CMK (cell line): ENCODE results near the gene WDR90.
"Not testable (repeated sequence)": the region's sequence is repeated elsewhere in the genome, so short reads cannot be mapped to it uniquely, and the experiment has no call there.

Source experiments
- DNase-seq: peaks from one replicate; pipeline ENCODE4 v3.0.0-alpha.2; 2010; ENCODE audit warnings: low read depth

WDR90 gene

DNA sequence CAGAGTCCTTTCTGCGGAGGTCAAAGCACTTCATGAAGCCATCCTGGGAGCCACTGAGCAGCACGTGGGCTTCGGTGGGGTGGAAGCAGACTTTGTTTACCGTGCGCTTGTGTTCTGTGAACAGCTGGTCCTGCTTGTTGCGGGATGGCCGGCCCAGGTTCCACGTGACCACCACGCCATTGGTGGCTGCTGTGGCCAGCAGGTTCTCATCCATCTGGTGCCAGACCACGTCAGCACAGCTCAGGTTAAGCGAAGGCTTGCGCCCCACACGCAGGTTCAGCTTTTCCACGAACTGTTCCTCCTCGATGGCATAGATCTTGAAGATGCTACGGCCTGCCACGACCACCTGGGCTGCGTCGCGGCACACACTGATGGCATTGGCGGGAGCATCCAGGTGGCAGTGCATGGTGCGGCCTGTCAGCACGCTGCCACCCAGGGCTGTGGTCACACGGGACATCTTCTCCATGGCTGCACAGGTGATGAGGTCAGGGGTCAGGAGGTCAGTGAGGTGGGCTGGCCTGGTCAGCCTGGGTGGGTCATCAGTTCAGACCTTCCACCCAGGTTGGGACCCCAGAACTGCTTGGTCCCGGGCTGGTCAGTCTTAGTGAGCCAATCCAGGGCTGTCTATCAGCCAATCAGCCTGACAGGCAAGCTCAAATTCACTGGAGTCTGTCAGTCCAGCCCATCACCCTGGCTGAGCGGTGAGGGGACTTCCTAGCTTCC is 40.2 kb downstream of the WDR90 start:
- DNase-seq, result no peak

DNA sequence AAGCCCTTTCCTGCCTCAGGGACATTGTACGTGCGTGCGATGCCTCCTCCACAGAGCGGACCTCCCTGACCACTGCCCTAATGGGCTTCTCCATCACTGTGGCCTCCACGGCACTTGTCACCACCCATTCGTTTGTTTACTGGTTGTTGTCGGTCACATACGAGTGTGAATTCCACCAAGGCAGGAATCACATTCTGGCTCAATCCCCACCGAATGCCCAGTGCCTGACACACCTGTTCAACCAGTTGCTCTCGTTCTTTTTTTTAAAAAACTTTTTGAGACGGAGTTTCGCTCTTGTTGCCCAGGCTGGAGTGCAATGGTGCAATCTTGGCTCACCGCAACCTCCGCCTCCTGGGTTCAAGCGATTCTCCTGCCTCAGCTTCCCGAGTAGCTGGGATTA is 42.1 kb downstream of the WDR90 start:
- DNase-seq, result not testable (repeated sequence)

DNA sequence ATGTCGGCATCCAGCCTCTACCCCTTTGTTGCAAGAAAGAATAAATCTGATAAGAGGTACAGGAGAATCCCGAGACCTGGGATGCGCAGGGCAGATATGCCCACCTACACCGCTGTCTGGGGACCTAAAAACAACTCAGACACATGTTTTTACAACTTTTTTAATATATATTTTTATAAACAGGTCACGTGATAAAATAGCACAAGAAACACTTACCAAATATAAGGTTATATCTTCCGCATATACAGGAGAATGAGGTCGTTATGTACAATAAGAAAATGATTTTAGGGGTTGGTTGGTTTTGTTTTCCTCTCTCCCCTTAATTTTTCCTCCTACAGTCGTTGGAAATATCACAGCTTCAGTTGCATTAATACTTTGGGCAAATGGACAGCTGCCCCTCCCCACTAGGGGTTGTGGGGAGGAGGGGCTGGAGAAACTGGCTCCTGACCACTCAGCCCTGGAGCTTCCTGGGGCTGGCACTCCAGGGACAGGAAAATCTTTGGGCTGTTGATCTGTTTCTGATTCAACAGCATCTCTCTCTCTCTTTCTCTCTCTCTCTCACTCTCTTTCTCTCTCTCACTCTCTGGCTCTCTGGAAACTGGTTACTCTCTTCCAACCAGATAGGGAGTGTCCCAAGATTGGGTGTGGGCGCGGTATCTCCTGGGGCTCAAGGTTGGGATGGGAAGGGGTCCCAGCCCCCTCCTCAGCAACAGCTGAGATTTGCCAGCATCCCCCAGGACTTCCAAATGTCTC is 43.4 kb downstream of the WDR90 start:
- DNase-seq, result no peak

DNA sequence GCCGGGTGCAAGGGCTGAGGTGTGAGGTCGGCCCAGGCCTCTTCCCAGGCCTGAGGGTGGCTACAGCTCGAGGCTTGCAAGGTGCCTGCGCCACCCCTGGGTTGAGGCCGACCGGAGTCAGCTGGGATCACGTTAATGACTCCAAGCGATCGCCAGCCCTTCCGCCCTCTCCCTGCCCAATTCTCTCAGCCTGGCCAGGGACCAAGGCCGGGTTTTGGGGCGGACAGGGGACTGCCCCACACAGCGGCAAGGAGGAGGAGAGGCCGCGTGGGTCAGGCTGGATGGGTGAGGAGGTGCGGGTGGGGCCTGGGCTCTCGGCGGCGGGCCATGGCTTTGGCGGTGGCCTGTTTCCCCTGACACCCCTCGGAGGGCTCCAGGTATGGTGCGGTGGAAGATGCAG is 44.2 kb downstream of the WDR90 start:
- DNase-seq, result no peak

DNA sequence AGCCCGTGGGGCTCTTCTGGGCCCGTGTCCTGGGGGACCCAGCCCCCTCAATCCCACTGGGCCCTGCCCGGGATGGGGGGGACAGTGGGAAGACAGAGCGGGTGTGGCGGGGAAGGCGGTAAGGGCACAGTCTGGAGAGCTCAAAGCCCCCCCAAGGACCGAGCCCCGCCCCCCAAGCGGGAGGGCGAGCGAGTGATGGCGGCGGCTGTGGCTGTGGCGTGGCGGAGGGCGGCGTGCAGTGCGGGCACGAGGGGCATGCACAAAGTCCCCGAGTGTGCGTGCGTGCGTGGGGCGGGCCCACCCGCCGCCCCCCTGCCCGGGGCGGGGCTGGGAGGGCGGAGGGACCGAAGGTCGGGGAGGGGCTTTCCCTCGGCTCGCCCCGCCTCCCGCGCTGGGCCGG is 44.6 kb downstream of the WDR90 start:
- DNase-seq, result no peak

DNA sequence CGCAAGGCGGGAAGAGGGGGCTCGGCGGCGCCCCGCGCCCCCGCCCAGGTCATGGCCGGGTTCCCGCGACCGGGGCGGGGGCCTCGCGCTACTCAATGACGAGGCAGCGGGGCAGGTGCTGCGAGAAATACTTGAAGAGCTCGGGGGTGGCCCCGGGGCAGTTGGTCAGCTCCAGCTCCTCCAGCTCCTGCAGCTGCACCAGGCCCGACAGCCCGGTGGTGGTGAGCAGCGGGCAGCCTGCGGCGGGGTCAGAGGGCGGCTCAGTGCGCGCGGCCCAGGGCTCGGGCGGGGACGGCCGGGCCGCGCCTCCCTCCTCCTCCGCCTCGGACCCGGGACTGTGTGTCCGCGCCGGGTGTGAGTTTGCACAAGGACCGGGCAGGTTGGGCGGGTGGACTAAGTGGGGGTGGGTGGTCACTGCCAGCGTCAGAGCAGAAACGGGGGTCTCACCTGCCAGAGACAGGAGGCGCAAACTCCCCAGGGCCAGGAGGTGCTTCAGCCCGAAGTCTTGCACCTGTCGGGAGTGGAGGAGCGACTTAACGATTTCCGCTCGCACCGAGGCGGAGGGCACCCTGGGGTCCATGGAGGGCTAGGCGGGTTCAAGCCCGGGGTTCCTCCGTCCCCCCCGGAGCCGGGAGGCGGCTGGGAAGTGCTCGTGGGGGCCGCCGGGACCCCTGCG is 45.2 kb downstream of the WDR90 start:
- no peak for DNase-seq

DNA sequence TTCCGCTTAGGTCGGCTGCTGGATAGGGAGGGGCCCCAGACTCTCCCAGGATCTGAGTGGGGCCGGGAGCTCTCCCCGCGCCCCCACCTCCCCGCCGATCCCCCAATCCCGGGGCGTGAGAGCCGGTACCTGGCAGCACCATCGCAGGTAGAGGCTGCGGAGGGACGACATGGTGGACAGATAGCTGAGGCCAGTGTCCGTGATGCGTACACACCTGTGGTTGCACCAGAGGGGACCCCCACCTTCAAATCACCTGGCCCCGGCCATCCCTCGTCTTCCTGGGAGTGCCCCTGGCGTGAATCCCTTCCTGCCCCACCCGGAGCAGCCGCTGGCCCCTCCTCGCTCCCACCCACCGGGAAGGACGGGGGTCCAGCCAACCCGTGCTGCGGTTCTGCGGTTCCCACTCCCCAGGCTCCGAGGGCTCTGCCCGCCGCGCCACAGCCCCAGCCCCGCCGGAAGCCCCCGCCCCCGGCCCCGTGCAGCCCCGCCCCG is 45.7 kb downstream of the WDR90 start:
- no peak for DNase-seq

DNA sequence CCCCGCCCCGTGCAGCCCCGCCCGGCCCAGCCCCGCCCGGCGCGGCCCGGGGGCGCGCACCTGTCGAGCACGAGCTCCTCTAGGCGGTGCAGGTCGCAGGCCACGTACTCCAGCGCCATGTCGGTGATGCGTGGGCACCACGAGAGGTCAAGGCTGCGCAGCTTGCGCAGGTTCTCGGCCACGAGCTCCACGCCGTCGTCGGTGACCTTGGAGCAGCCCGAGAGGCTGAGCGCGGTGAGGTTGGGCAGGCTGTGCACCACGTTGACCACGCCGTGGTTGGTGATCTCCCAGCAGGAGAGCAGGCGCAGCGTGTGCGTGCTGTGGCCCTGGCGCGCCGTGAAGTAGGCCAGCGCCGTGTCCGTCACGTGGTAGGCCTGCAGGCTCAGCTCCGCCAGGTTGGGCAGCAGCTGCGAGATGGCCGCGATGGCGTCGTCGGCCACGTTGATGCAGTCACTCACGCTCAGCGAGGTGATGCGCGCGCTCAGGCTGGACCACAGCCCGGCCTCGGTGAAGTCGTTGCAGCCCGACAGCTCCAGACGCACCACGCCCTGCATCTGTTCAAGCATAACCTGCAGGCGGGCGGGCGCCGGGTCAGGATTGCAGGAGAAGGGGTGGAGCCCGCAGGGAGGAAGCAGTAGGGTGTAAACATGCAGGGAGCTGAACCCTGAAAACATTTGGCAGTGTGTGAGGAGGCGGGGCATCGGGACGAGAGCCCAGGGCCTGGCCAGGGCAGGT is 46.4 kb downstream of the WDR90 start:
- DNase-seq, result no peak

DNA sequence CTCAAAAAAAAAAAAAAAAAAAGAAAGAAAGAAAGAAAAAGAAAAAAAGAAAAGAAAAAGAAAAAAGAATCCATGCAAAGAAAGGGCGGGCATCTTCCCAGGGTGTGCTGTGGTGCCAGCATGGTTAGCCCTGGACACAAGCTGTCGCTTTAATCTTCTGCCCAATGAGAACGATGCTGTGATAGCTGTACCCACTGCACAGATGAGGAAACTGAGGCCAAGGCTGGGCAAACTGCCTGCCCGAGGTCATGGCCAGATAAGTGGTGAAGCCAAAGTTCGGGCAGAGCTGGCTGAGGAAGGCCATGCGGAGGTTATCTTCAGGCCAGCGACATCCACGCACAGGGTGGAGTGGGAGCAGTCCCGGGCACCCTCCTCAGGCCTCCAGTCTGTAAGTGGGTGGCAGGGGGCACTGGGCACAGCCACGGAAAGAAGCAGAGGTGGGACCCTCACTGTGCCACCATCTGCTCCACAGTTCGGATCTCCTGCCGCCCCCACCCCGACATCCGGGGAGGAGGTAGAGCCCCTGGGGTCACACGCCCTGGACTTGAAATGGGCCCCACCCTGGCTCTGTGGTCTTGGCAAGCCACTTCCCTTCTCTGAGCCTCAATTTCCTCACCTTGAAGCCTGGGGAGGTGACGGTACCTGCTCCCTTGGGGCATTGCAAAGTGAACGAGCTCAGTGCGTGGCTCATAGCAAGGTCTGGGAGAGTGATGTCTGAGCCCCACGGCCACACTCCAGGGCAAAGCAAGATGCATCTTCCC is 49.9 kb downstream of the WDR90 start:
- no peak for DNase-seq

DNA sequence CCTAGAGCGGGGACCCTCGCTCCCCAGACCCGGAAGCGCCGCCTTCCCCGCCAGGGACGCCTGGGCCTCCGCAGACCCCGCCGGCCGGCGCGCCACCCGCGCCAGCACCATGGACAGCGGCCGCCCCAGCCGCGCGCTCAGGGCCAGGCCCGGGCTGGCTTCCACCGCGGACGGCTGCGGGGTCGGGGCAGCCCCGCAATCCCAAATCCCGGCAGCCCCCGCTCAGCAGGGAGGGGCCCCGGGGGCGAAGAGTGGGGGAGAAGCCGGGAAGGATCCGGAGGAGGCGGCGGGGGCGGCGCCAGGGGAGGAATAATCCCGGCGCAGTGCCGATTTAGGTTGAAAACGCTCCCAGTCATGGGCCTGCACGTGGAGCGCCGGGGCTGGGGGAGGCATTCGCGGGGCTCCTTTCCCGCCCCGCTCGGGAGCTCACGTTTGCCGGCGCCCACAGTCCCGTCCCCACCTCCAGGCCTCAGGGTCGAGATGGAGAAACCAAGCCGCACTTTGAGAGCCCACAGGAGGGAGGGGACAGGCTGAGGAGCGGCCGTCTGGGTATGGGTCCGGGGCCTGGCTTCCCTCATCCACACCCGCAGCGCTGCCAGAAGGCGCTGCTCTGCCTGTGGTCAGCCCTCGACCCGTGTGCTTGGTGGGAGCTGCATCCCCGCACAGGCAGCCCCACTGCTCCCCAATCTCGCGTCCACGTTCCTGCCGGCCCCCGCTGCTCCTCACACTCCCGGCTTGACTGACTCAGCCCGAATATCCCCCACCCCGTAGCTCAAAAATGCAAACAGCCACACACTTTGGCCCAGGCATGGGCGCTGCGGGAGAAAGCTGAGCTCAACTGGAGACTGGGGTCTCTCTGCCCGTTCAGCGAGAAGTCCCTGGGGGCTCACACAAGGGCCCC is 51.8 kb downstream of the WDR90 start:
- DNase-seq, result no peak

DNA sequence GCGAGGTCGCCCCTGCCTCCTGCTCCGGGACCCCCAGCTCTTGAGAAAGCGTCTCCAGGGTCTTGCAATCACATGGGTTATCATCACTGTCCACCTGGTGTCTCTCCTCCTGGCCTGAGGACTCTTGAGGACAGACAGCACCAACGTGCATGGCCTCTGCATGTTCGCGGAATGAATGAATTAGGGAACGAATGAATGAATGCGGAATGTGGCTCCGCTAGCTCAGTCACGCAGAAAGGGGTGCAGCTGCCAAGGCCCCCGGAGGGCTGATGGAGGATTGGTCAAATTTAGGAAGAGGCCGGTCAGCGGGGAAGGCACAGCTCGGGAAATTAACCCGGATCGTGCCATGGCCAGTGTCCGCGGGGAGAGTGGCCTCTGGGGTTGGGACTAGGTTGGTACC is 53.2 kb downstream of the WDR90 start:
- DNase-seq, result no peak

DNA sequence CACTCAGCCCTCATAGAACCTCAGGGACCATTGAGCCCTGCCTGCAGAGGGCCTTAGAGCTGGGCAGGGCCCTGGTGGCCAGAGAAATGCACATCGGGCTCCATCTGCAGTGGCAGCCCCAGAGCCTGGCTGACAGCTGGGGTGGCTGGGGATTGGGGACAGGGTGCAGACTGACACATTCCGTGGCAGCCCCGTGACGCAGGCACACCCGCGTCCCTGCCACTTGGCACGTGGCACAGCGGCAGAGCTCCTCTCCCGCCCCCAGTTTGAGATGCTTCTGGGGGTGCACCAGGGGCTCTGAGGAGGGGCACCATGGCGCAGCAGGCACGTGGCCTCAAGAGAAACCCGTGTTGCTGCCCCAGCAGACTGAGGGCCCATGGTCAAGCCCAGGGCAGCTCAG is 54.2 kb downstream of the WDR90 start:
- DNase-seq, result no peak

DNA sequence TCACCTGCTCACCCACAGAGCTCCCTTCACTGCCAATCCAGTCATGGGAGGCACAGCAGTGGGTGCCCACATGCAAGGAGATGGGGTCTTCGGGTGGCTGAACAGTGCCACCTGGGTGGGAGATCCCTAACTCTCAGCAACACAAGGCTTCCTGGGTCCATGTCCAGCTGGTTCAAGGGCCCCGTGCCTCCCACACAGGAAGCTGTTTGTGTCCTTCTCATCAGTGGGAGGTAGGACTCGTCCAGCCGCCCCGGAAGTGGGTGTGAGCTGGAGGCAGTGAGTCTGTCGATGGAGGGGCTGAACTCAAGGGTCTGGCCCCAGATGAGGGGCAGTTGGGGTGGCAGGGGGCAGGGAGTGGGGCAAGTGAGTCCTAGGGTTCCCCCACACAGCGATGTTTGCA is 54.9 kb downstream of the WDR90 start:
- DNase-seq, result no peak

DNA sequence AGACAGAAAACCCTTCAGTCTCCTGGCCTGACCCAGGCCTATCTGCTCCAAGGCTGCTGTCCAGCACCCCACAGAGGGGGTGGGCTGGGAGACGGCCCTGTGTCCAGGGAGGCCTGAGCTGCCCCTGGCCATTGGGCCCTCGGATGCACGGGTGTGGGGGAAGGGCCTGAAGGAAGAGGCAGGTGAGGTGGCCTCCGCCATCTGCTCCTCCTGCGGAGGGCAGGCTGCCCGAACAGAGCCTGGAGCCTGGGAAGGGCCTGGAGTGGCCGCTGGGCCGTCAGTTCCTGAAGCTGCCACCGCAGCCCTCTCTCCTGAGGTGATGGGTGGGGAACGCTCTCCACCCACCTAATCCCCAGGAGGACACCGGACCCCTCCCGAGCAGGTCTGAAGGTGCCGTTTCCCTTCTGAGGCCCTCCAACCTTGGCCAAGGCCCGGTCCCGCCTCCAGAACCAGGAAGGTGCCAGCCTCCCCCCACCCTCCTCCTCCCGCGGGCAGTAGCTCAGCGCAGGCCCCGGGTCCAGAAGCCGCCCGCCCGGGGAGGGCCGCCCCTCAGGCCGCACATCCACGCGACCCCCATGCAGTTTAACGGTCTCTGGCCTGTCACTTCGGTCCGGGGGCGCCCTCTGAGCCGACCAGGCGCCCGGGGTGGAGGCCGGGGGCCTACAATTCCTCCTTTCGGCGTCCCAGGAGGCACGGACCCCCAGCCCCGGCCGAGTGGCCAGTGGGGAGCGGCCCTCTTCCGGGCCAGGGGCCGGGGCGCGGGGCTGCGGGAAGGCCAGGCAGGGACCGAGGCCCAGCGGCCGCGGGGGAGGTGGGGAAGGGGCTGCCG is 55.6 kb downstream of the WDR90 start:
- DNase-seq, result no peak

DNA sequence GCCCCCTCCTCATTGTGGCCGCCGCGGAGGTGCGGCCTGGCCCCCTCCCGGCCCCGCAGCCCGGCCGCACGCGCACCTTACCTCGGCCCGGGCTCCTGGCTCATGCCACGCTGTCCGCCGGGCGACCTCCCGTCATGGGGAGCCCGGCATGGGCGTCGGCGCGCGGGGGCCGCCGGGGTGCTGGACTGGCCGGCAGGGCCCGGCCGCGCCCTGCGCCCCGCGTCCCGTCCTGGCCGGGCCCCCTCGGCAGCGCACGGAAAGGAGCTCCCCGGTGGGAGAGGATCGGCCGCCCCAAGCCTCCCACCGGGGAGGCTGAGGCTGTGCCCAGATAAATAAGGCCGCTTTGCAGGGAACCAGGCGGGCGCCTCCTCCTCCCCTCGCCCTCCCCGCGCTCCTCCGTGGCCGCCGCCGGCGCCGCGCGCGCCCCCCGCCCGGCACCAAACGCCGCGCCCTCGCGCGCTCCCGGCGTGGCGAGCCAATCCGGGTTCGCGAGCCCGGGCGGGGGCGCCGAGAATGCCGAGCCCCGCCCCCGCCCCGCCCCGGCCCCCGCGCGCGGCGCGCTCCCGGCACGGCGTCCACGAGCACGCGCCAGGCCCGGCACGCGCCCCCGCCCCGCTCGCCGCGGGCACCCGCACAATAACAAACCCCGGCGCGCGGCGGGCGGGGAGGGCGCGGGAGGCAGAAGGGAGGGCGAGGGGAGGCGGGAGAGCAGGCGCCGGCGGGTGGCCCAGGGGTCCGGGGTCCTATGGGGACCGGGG is 56.4 kb downstream of the WDR90 start, which contains the start of gene FBXL16:
FBXL16 (minus strand) TSS at position 371 of the 758 bp plus-strand sequence. CDS start 8,396 bp downstream, outside the sequence.
- DNase-seq, result no peak

DNA sequence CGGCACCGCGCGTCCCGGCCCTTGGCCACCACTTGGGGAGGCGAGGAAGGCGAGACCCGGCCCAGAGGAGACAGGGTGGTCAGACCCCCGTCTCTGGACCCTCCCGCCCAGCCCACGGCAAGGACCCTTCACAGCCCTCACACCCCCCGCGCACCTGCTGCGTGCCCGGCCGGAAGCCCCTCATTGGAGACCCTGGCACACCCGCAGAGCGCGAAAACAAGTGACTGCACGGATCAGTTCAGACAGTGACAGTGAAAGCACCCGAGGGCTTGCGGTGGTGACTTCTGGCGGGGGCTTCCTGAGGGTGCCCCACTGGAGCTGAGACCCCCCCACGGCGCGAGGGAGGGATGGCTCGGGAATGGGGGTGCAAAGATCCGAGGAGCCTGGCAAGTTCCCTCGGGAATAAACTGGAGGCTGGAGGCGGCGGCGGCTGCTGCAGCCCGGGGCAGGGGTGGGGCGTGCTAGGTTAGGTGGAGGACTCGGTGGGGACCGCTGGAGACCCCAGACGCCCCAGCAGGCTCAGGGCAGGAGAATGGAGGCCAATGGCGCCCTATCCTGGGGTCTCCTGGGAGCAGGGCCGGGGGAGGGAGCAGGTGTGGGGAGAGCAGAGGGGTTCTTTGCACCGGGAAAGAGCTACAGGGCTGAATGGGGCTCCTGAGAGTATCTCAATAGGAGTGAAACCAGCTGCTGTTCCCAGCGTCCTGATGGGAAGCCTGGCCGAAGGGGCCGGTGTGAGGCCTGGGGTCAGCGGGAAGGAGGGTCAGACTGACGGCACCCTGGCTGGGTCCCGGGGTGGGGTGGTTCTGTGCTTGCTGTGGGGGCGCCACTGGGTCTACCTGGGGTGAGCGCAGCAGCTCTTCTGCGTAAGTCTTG is 57.3 kb downstream of the WDR90 start:
- no peak for DNase-seq

DNA sequence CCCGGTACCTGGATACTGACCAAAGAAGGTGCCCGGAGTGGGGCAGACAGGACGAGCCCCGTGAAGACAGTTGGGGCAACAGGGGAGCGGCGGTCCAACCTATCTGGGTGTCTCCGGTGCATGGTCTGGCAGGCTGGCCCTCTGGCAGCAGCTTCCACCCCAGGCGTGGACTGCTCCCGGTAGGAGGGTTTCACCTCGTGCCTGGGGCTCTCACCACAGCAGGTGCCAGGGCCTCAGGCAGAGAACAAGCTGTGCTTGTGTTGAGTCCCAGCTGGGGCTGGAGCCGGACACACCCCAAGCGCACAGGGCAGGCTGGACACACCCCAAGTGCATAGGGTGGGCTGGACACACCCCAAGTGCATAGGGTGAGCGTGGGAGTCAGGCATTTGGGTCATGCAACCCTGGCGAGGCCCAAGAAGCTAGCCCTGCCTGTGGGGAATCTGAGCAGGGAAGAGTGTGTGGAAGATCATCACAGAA is 57.9 kb downstream of the WDR90 start:
- no peak for DNase-seq

DNA sequence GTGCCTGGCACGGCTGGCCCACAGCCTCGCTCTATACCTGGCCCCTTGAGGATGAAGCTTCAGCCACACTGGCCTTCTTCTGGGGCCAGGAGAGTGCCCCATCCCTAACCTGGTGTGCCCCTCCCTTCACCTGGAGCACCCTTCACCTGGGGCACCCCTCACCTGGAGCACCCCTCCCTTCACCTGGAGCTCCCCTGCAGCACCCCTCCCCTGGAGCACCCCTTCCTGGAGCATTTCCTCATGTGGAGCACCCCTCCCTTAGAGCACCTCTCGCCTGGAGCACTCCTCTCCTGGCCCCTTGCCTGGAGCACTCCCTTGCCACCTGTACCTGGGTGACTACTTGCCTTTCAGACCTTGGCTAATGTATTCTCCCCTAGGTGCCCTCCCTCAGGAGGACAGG is 58.9 kb downstream of the WDR90 start:
- DNase-seq, result no peak
